Tibial nerve (tissue), 4 donors: ENCODE results near the gene SUFU. TPM values are rescaled to one million over a fixed set of nuclear protein-coding genes. Genes with fewer than 3 reads are reported as not detected.
"Not testable (repeated sequence)": the region's sequence is repeated elsewhere in the genome, so short reads cannot be mapped to it uniquely, and the experiment has no call there.

Source experiments
- DNase-seq, 2 donors: peaks; one replicate each; pipeline ENCODE4 v3.0.0-alpha.2; 2019; ENCODE audit warnings: low spot score in 2 of 2
- H3K27ac ChIP-seq, 4 donors: fragments of 200-600 bp; sonication (generic) in 3 of 4; one replicate each; pipeline ENCODE4 v1.5.1; 2017 to 2019; ENCODE audit warnings: mild to moderate bottlenecking in 1 of 4
- H3K27me3 ChIP-seq, 2 donors: fragments of 200-600 bp; sonication (generic) in 1 of 2; one replicate each; pipeline versions ENCODE4 v1.5.1 to v1.6.0; 2017 to 2019
- H3K36me3 ChIP-seq, 3 donors: fragments of 200-600 bp; sonication (generic); one replicate each; pipeline ENCODE4 v1.5.1; 2018 to 2019
- H3K4me1 ChIP-seq, 4 donors: fragments of 200-600 bp; sonication (generic) in 3 of 4; one replicate each; pipeline ENCODE4 v1.5.1; 2017 to 2019
- H3K4me3 ChIP-seq, 4 donors: fragments of 200-600 bp; sonication (generic) in 3 of 4; one replicate each; pipeline ENCODE4 v1.5.1; 2017 to 2019; ENCODE audit warnings: mild to moderate bottlenecking in 1 of 4, moderate library complexity in 1 of 4
- H3K9me3 ChIP-seq, 4 donors: fragments of 200-600 bp; sonication (generic) in 3 of 4; one replicate each; pipeline ENCODE4 v1.5.1; 2017 to 2019
- EP300 ChIP-seq, 2 donors: sonication (generic); formaldehyde crosslinking; IDR thresholded peaks; one replicate each; pipeline ENCODE4 v1.6.1; 2017; ENCODE audit warnings: antibody characterized with exemption in 2 of 2, mild to moderate bottlenecking in 1 of 2
- POLR2A ChIP-seq, 2 donors: fragments of 450-650 bp; IDR thresholded peaks; one replicate each; pipeline ENCODE4 v1.6.1; 2017; ENCODE audit warnings: antibody characterized with exemption in 2 of 2, mild to moderate bottlenecking in 2 of 2, moderate library complexity in 2 of 2
- WGBS, 2 donors: methylation state at CpG; one replicate each; pipeline ENCODE4 v1.1.5; 2018; 5-methylcytosine and 5-hydroxymethylcytosine counted together
- total RNA-seq, 4 donors: library from RNA; depleted of rRNA; stranded (reverse); fragments of >200 nt; gene quantifications; one replicate each; pipeline ENCODE4 v1.1.0, GENCODE V29; 2016
- TF ChIP-seq, protein P1 (sequence below), 5 experiments: fragments of 200-600 bp in 3 of 5; fragments of 450-650 bp in 2 of 5; sonication (generic) in 3 of 5; IDR thresholded peaks; one replicate each; pipeline ENCODE4 v1.5.1; 2016 to 2019; ENCODE audit warnings: antibody characterized with exemption in 5 of 5, mild to moderate bottlenecking in 3 of 5, moderate library complexity in 2 of 5

The SUFU gene
- total RNA-seq, 4 donors from 2014 or later = 9.8 to 17.1 (median 14.2) TPM

- H3K4me1 ChIP-seq = peaks cover 0 to 34% (median 0%) of the 10 kb centered on the region in 4 donors
- no peak overlapping the region for H3K4me3 ChIP-seq
- no peaks in the 10 kb centered on the region for H3K27me3 ChIP-seq
- WGBS, 2 donors = 90 to 93% methylated on average over 2 of the region's 2 CpGs
- no peak overlapping the region for H3K27ac ChIP-seq
- no peaks in the 10 kb centered on the region for H3K9me3 ChIP-seq
- H3K36me3 ChIP-seq = peaks cover 0 to 41% (median 10%) of the 10 kb centered on the region in 3 donors
- no peak for TF ChIP-seq POLR2A (IDR thresholded peaks at IDR 0.05)
- TF ChIP-seq EP300 (IDR thresholded peaks at IDR 0.05) = no peak
- TF ChIP-seq, protein P1, sequence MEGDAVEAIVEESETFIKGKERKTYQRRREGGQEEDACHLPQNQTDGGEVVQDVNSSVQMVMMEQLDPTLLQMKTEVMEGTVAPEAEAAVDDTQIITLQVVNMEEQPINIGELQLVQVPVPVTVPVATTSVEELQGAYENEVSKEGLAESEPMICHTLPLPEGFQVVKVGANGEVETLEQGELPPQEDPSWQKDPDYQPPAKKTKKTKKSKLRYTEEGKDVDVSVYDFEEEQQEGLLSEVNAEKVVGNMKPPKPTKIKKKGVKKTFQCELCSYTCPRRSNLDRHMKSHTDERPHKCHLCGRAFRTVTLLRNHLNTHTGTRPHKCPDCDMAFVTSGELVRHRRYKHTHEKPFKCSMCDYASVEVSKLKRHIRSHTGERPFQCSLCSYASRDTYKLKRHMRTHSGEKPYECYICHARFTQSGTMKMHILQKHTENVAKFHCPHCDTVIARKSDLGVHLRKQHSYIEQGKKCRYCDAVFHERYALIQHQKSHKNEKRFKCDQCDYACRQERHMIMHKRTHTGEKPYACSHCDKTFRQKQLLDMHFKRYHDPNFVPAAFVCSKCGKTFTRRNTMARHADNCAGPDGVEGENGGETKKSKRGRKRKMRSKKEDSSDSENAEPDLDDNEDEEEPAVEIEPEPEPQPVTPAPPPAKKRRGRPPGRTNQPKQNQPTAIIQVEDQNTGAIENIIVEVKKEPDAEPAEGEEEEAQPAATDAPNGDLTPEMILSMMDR (IDR thresholded peaks at IDR 0.05) = no peak
- DNase-seq = no peak
Measured at GRCh38 chr10:102493771-102494170, 10.0 kb upstream of the SUFU start.

DNA sequence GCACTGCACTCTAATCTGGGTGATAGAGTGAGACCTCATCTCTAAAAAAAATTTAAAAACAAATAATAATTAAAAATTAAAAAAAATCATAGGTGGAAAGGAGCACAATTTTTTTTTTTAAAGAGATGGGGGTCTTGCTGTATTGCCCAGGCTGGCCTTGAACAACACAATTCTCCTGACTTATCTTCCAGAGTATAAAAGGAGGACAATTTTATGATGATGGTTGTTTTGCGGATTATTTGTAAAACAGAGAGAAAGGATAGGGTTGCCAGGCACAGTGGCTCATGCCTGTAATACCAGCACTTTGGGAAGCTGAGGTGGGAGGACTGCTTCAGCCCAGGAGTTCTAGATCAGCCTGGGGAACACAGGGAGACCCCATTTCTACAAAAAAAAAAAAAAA, 6.2 kb upstream of the SUFU start:
- 83 to 97% methylated on average over 1 of the region's 1 CpG for WGBS, 2 donors
- TF ChIP-seq EP300 (IDR thresholded peaks at IDR 0.05) = no peak
- DNase-seq = no peak
- Histone ChIP-seq H3K9me3 (no peaks in the 10 kb centered on the region), H3K27ac (no peak overlapping the region), H3K4me3 (no peak overlapping the region), H3K27me3 (no peaks in the 10 kb centered on the region), H3K36me3 (peaks cover 0 to 15% (median 0%) of the 10 kb centered on the region in 3 donors), H3K4me1 (peaks cover 0 to 53% (median 8%) of the 10 kb centered on the region in 4 donors)

- DNase-seq = no peak
- Histone ChIP-seq H3K36me3 (peaks cover 0 to 10% (median 0%) of the 10 kb centered on the region in 3 donors), H3K27me3 (no peaks in the 10 kb centered on the region), H3K27ac (no peak overlapping the region), H3K9me3 (no peaks in the 10 kb centered on the region), H3K4me3 (no peak overlapping the region), H3K4me1 (peaks cover 0 to 46% (median 14%) of the 10 kb centered on the region in 4 donors)
- 89 to 91% methylated on average over 3 of the region's 3 CpGs for WGBS, 2 donors
- no peak for TF ChIP-seq EP300 (IDR thresholded peaks at IDR 0.05)
- no peak for TF ChIP-seq POLR2A (IDR thresholded peaks at IDR 0.05)
- TF ChIP-seq, protein P1 (IDR thresholded peaks at IDR 0.05) = no peak
Measured at GRCh38 chr10:102499356-102499755, 4.4 kb upstream of the SUFU start.

DNA sequence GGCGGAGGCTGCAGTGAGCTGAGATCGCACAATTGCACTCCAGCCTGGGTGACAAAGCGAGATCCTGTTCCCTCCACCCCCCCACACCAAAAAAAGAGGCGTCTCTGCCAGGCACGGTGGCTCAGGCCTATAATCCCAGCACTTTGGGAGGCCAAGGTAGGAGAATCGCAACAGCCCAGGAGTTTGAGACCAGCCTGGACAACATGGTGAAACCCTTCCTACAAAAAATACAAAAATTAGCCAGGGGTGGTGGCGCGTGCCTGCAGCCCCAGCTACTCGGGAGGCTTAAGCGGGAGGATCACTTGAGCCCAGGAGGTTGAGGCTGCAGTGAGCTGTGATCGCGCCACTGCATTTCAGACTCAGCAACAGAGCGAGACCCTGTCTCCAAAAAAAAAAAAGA, 3.1 kb upstream of the SUFU start:
- H3K9me3 ChIP-seq, H3K36me3 ChIP-seq, H3K27me3 ChIP-seq, DNase-seq, H3K4me3 ChIP-seq: not testable (repeated sequence)
- Histone ChIP-seq H3K27ac (peak overlapping the region in 1 of 4 donors; percentile 34), H3K4me1 (peaks cover 0 to 54% (median 18%) of the 10 kb centered on the region in 4 donors)
- WGBS, 2 donors = 91 to 96% methylated on average over 13 of the region's 13 CpGs

- DNase-seq = no peak
- Histone ChIP-seq H3K4me3 (peak overlapping the region; percentile 24 to 90 (median 80)), H3K36me3 (no peaks in the 10 kb centered on the region), H3K27me3 (no peaks in the 10 kb centered on the region), H3K27ac (peak overlapping the region; percentile 34 to 95 (median 66)), H3K9me3 (no peaks in the 10 kb centered on the region), H3K4me1 (peaks cover 0 to 61% (median 21%) of the 10 kb centered on the region in 4 donors)
- TF ChIP-seq, protein P1 (IDR thresholded peaks at IDR 0.05) = no peak
- TF ChIP-seq POLR2A (IDR thresholded peaks at IDR 0.05) = peak in 1 of 2 donors; percentile 37
- WGBS, 2 donors = 1 to 2% methylated on average over 23 of the region's 23 CpGs
Measured at GRCh38 chr10:102501201-102502028, 2.4 kb upstream of the SUFU start.

GRCh38 chr10:102502029-102502336, 1.8 kb upstream of the SUFU start:
- Histone ChIP-seq H3K4me1 (peaks cover 0 to 67% (median 23%) of the 10 kb centered on the region in 4 donors), H3K9me3 (no peaks in the 10 kb centered on the region), H3K27ac (peak overlapping the region; percentile 85 to 95 (median 91)), H3K36me3 (no peaks in the 10 kb centered on the region), H3K27me3 (no peaks in the 10 kb centered on the region), H3K4me3 (peak overlapping the region; percentile 73 to 90 (median 80))
- TF ChIP-seq EP300 (IDR thresholded peaks at IDR 0.05) (no peak), POLR2A (IDR thresholded peaks at IDR 0.05) (no peak)
- TF ChIP-seq, protein P1 (IDR thresholded peaks at IDR 0.05) = no peak
- WGBS, 2 donors = 0% methylated on average over 15 to 18 of the region's 19 CpGs
- DNase-seq = peak; percentile 98 to 99
